Measurements from ENCODE around the gene ENKUR.

The ENKUR gene

DNA sequence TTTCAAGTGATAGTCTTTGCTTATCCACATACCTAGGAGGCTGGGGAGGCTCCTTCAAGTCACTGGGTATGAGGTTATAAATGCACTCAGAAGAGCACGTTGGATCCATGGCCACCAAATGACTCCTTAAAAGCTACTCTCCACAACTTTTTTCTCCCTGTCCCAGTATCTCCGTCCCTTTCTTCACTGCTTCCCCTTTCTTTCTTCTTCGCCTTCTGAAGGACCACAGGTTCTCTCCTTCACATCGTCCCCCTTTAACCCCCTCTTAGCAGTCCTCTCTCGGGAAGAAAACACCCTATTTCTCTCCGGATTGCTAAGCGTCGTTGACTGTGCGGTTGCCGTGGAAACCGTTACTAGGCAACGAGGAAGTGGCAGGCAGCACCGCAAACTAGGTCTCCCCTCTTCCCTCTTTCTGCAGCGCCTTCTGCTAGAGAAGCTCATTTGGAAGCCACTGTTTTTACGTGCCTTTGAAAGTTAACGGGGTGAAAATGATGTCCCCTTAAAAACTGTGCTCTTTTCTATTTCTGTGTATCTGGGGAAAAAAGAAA is at the start of gene ENKUR:
TSS of gene ENKUR (minus strand) at position 331 of the 548 bp plus-strand sequence. CDS start at position 109, 222 bp downstream.
- peak; percentile 94 for DNase-seq

- DNase-seq, result no peak
Measured at GRCh38 chr10:25064401-25064800, 48.4 kb upstream of the ENKUR start.

- no peak for DNase-seq
Measured at GRCh38 chr10:25063644-25064043, 47.7 kb upstream of the ENKUR start.

- no peak for DNase-seq
Measured at GRCh38 chr10:25063157-25063556, 47.2 kb upstream of the ENKUR start.

DNA sequence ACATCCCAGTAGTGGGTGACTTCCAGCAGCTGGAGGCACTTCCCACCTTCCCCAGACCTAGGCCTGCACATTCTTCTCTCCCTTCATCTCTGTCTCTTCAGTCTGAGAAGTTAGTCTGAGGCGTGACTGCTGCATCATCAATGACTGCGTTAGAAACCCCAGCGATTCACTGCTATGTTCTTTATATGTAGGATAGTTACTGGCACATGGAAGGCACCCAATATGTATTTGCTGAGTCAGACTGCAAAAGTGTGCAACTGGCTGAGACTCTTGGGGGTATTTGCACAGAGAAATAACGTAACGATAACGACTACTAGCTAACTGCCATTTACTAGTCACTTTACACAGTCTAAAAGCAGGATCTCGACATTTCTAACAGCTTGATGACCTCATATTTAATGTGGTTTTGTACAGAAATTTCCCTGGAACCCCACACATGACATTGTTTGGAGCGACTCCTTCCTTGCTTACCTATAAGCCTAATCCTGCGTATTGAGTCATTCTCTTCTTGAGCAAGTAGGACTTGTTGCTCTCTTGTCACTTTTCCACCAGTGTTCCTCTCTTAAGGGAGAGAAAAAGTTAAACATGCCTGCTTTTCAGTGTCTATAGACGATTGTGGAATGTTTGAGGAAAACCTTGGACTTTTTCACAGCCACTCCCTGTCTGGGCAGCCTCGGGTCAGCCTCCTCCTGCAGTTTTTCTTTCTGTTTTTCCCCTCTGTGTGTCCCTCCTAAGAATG is 45.9 kb upstream of the ENKUR start:
- DNase-seq, result no peak

GRCh38 chr10:25061125-25061524 is 45.2 kb upstream of the ENKUR start:
- DNase-seq, result no peak

- no peak for DNase-seq
Measured at GRCh38 chr10:25059990-25060389, 44.0 kb upstream of the ENKUR start.

- DNase-seq, result no peak
Measured at GRCh38 chr10:25057886-25058285, 41.9 kb upstream of the ENKUR start.

- DNase-seq, result no peak
Measured at GRCh38 chr10:25056726-25057125, 40.8 kb upstream of the ENKUR start.

GRCh38 chr10:25052012-25052411 is 36.1 kb upstream of the ENKUR start:
- DNase-seq, result no peak

DNA sequence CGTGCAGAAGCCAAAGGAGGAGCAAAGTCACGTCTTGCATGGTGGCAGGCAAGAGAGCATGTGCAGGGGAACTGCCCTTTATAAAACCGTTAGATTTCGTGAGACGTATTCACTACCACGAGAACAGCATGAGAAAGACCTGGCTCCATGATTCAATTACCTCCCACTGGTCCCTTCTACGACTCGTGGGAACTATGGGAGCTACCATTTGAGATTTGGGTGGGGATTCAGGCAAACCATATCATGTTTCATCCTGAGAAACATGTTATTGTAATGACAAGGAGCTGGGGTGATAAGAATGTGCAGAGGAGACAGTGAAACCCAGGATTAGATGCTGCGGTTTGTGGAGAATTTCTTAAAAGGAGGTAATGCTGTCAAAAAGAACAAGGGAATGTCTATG is 34.4 kb upstream of the ENKUR start:
- no peak for DNase-seq

DNA sequence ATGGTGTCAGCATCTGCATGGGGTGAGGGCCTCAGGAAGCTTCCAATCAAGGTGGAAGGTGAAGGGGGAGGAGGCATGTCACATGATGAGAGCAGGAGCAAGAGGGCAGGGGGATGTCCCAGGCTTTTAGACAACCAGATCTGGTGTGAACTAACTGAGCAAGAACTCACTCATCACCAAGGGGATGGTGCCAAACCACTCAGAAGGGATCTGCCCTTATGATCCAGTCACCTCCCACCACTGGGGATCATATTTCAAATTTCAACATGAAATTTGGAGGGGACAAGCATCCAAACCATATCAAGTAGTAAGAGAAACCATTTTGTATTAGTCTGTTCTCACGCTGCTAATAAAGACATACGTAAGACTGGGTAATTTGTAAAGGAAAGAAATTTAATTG is 34.0 kb upstream of the ENKUR start:
- no peak for DNase-seq

- DNase-seq, result no peak
Measured at GRCh38 chr10:25048450-25048849, 32.5 kb upstream of the ENKUR start.

- DNase-seq, result no peak
Measured at GRCh38 chr10:25047591-25048301, 31.8 kb upstream of the ENKUR start.

DNA sequence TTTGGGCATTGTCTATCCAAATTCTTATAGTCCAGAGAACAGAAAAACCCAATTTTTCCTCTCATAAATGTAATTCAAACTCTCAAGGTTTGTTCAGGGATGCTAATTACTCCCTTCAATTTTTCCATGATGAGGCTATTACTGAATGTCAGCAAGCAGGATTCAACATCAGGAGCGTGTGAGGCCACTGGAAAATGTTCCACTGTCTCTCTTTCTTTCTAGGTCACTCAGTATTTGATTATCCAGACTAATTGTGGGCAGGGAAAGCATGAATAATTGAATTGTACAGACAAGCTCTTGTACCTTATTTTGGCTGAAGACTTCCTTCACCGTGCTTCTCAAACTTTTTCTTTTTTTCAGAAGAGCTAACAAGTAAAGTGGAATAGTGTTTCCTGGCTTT is 31.1 kb upstream of the ENKUR start:
- no peak for DNase-seq

GRCh38 chr10:25046641-25047040 is 30.7 kb upstream of the ENKUR start:
- no peak for DNase-seq

DNA sequence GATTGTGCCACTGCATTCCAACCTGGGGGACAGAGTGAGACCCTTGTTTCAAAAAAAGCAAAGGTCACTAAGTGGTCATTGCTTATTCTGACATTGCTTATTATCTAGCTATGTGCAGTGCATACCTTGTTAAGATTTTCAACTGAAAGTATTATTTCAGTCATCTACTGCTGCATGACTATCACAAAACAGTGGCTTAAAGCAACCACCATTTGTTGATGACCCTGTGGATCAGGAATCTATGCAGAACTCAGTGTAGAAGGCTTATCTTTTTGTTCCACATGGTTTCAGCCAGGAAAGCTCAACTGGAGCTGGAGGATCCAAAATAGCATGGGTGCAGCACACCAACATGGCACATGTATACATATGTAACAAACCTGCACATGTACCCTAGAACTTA is 23.6 kb upstream of the ENKUR start:
- no peak for DNase-seq

DNA sequence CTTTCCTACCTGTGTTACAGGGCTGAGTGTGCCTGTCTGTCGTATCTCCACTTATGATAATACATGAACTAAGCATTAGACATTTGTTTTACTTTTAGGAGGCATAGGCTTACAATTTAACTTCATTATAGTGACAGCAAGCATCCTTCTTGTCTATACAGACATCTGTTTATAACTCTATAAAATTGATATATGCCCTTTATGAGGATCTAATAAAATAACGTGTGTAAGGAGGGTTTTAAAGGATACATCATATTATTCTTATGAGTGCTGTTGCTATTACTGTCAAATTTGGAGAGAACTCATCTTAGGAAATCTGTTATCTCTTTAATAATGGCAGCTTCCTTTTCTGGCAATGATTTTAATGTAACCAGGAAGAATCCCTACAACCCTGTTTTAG is 22.4 kb upstream of the ENKUR start:
- no peak for DNase-seq

GRCh38 chr10:25036381-25036780 is 20.4 kb upstream of the ENKUR start:
- DNase-seq, result no peak

GRCh38 chr10:25029519-25029918 is 13.6 kb upstream of the ENKUR start:
- no peak for DNase-seq

GRCh38 chr10:25028711-25029110 is 12.8 kb upstream of the ENKUR start:
- DNase-seq, result no peak

- DNase-seq, result no peak
Measured at GRCh38 chr10:25026463-25026862, 10.5 kb upstream of the ENKUR start.

GRCh38 chr10:25024528-25024927 is 8.6 kb upstream of the ENKUR start:
- DNase-seq, result no peak

DNA sequence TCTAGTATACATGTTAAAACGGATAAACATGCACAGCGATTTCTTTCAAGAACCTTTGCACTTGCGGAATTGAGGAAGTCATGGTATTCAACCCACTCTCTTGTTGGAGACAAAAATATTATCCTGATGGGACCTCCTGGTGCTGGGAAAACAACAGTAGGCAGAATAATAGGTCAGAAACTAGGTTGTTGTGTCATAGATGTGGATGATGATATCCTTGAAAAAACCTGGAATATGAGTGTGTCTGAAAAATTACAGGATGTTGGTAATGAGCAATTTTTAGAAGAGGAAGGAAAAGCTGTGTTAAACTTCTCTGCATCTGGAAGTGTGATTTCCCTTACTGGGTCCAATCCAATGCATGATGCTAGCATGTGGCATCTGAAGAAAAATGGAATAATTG is 7.3 kb upstream of the ENKUR start:
- no peak for DNase-seq
